HepG2 (cell line): ENCODE data around the gene LARP1. TPM values are rescaled to one million over a fixed set of nuclear protein-coding genes. Genes with fewer than 3 reads are reported as not detected.

Source experiments
- ERF ChIP-seq: IDR thresholded peaks from 2 replicates; pipeline ENCODE4 v1.6.1; 2018; ENCODE audit warnings: missing biosample characterization, missing genetic modification reagents
- HDAC1 ChIP-seq: sonication (generic); formaldehyde crosslinking; IDR thresholded peaks from 2 replicates; pipeline ENCODE4 v1.5.1; 2020; ENCODE audit warnings: mild to moderate bottlenecking, missing genetic modification reagents
- HMGXB4 ChIP-seq, 2 experiments: sonication (generic) in 1 of 2; formaldehyde crosslinking in 1 of 2; IDR thresholded peaks; 2 replicates each; pipeline versions ENCODE4 v1.4.0 to v1.6.1; 2018 to 2020; ENCODE audit warnings: missing genetic modification reagents in 2 of 2, borderline replicate concordance in 1 of 2, low read depth in 1 of 2, mild to moderate bottlenecking in 1 of 2, missing biosample characterization in 1 of 2
- HNRNPK ChIP-seq: fragments of 200-400 bp; formaldehyde crosslinking; IDR thresholded peaks from 2 replicates; pipeline ENCODE4 v1.6.1; 2018; ENCODE audit warnings: low read length, low read depth, moderate library complexity, mild to moderate bottlenecking; ENCODE audit not compliant: poor library complexity, severe bottlenecking
- HNRNPL ChIP-seq: fragments of 200-400 bp; formaldehyde crosslinking; IDR thresholded peaks from 2 replicates; pipeline ENCODE4 v1.6.1; 2017; ENCODE audit warnings: mild to moderate bottlenecking, low read depth, low read length
- IRX3 ChIP-seq: sonication (generic); formaldehyde crosslinking; IDR thresholded peaks from 2 replicates; pipeline ENCODE4 v1.8.1; 2023; ENCODE audit warnings: mild to moderate bottlenecking, low read depth, missing genetic modification reagents, borderline replicate concordance
- MAFF ChIP-seq: IDR thresholded peaks from 2 replicates; pipeline ENCODE4 v1.6.1; 2011; ENCODE audit warnings: low read depth, low read length, improper control_type of control experiment
- PBX2 ChIP-seq: IDR thresholded peaks from 2 replicates; pipeline ENCODE4 v1.6.1; 2016; ENCODE audit warnings: control low read depth
- RBAK ChIP-seq: sonication (generic); formaldehyde crosslinking; IDR thresholded peaks from 2 replicates; pipeline ENCODE4 v1.5.1; 2020; ENCODE audit warnings: mild to moderate bottlenecking, missing genetic modification reagents
- SP2 ChIP-seq: sonication (generic); formaldehyde crosslinking; IDR thresholded peaks from 2 replicates; pipeline ENCODE4 v1.5.1; 2020; ENCODE audit warnings: mild to moderate bottlenecking, missing genetic modification reagents
- TOE1 ChIP-seq: sonication (generic); formaldehyde crosslinking; IDR thresholded peaks from 2 replicates; pipeline ENCODE4 v1.4.0; 2020; ENCODE audit warnings: mild to moderate bottlenecking, missing genetic modification reagents
- ZBTB21 ChIP-seq: sonication (generic); formaldehyde crosslinking; IDR thresholded peaks from 2 replicates; pipeline ENCODE4 v1.4.0; 2020; ENCODE audit warnings: missing genetic modification reagents
- ZFP36L2 ChIP-seq: sonication (generic); formaldehyde crosslinking; IDR thresholded peaks from 2 replicates; pipeline ENCODE4 v1.4.0; 2020; ENCODE audit warnings: missing genetic modification reagents
- ZNF101 ChIP-seq: sonication (generic); formaldehyde crosslinking; IDR thresholded peaks from 2 replicates; pipeline ENCODE4 v1.4.0; 2020; ENCODE audit warnings: mild to moderate bottlenecking, low read depth, missing genetic modification reagents, borderline replicate concordance
- ZNF407 ChIP-seq: sonication (generic); formaldehyde crosslinking; IDR thresholded peaks from one replicate; pipeline ENCODE4 v1.5.1; 2020; ENCODE audit warnings: mild to moderate bottlenecking, missing genetic modification reagents; ENCODE audit errors: not compliant biosample characterization
- ZNF44 ChIP-seq: sonication (generic); formaldehyde crosslinking; IDR thresholded peaks from 2 replicates; pipeline ENCODE4 v1.5.1; 2020; ENCODE audit warnings: mild to moderate bottlenecking, missing genetic modification reagents
- ZNF510 ChIP-seq: sonication (generic); formaldehyde crosslinking; IDR thresholded peaks from 2 replicates; pipeline ENCODE4 v1.4.0; 2020; ENCODE audit warnings: low read depth, mild to moderate bottlenecking, missing genetic modification reagents
- ZNF775 ChIP-seq: sonication (generic); formaldehyde crosslinking; IDR thresholded peaks from 2 replicates; pipeline ENCODE4 v1.4.0; 2020; ENCODE audit warnings: missing genetic modification reagents, mild to moderate bottlenecking, moderate library complexity, borderline replicate concordance
- polyA plus RNA-seq, 8 experiments: library from polyadenylated mRNA; depleted of rRNA in 3 of 8; stranded (reverse) in 7 of 8; unstranded in 1 of 8; fragments of >200 nt; fragmentation: Illumina TruSeq in 4 of 8; extraction: Trizol in 4 of 8; gene quantifications; 2 replicates each; pipeline versions ENCODE4 v1.2.1 to v1.2.3, GENCODE V29; 2011 to 2016; ENCODE audit warnings: low read depth in 4 of 8, missing spikeins in 1 of 8, mixed read lengths in 1 of 8; ENCODE audit not compliant: insufficient read depth in 1 of 8
- total RNA-seq, 5 experiments: library from RNA; depleted of rRNA; stranded (reverse); fragments of >200 nt; fragmentation: Illumina TruSeq; extraction: Trizol; gene quantifications; 2 replicates each; pipeline ENCODE4 v1.2.3, GENCODE V29; 2016; ENCODE audit warnings: low read depth in 1 of 5

The LARP1 gene
- total and polyA plus RNA-seq, 2 of the 13 experiments (the other 11 are each of a cell fraction or from before 2014, with no cell fraction given): 45.2 to 61.4 TPM

- TF ChIP-seq HMGXB4 (CRISPR knock-in tag; IDR thresholded peaks at IDR 0.05; ENCODE audit: borderline replicate concordance in 1 of 2, low read depth in 1 of 2) (no peak), SP2 (CRISPR knock-in tag) (no peak), HNRNPL (no peak), PBX2 (no peak), ZNF101 (no peak), TOE1 (CRISPR knock-in tag) (0 out of 2 replicates have a peak, but pooled peaks have one; percentile 47), ZFP36L2 (CRISPR knock-in tag) (no peak), ZNF44 (no peak), HDAC1 (CRISPR knock-in tag) (peak; percentile 51), MAFF (peak; percentile 95), ZNF510 (no peak), HNRNPK (no peak), RBAK (CRISPR knock-in tag) (no peak), ZNF775 (no peak), ERF (CRISPR knock-in tag) (no peak; the same call in 1 of the 2 replicates), IRX3 (CRISPR knock-in tag) (no peak), ZBTB21 (CRISPR knock-in tag) (no peak), ZNF407 (CRISPR knock-in tag) (no peak)
These were observed 87.7 kb downstream of the LARP1 start (continued) for GRCh38 chr5:154842689-154843530.
